Panc1 (cell line): ENCODE results near the gene MGMT. TPM values are rescaled to one million over a fixed set of nuclear protein-coding genes. Genes with fewer than 3 reads are reported as not detected.

Experiments
- ATAC-seq: fragments of 200-7000 bp; cut with Tn5 transposase; 2 replicates; pipeline ENCODE4 v1.9.1; 2020; ENCODE audit warnings: mild to moderate bottlenecking, moderate library complexity
- BruUV-seq: library from RNA; stranded (reverse); fragments of 400-500 nt; replicated peaks from 2 replicates; lab custom pipeline; 2021; lab: Mats Ljungman, UMichigan
- CTCF ChIA-PET: fragments of 300-600 bp; sonication (Branson Sonifier 250); formaldehyde crosslinking; loops from one replicate; lab custom pipeline; 2022; ENCODE audit warnings: antibody characterized with exemption; lab: Charles Lee
- POLR2A ChIA-PET: fragments of 300-600 bp; sonication (Branson Sonifier 250); formaldehyde crosslinking; loops from one replicate; lab custom pipeline; 2022; ENCODE audit warnings: antibody characterized with exemption; lab: Charles Lee
- DNase-seq: peaks from one replicate; pipeline ENCODE4 v3.0.0-alpha.2; 2010; ENCODE audit warnings: low read depth, low spot score
- H3K27ac ChIP-seq: 2 replicates; pipeline ENCODE4 v1.5.1; 2011; ENCODE audit warnings: mild to moderate bottlenecking, low read length, inconsistent platforms
- H3K27me3 ChIP-seq: fragments of 200-500 bp; sonication (Bioruptor generic); 2 replicates; pipeline ENCODE4 v1.6.0; 2014; ENCODE audit warnings: low read length, inconsistent platforms; ENCODE audit not compliant: control insufficient read depth, insufficient read depth
- H3K36me3 ChIP-seq: fragments of 200-500 bp; sonication (Bioruptor generic); 2 replicates; pipeline ENCODE4 v1.5.1; 2014; ENCODE audit warnings: inconsistent platforms, mild to moderate bottlenecking, low read length, moderate library complexity; ENCODE audit not compliant: control insufficient read depth, insufficient read depth
- H3K4me1 ChIP-seq: 2 replicates; pipeline ENCODE4 v1.5.1; 2011; ENCODE audit warnings: inconsistent platforms, mild to moderate bottlenecking, low read length, moderate library complexity; ENCODE audit not compliant: control insufficient read depth, insufficient read depth
- H3K4me3 ChIP-seq, 2 experiments: 2 replicates each; pipeline ENCODE4 v1.5.1; 2011 to 2012; ENCODE audit warnings: low read depth in 2 of 2, low read length in 2 of 2, mild to moderate bottlenecking in 2 of 2, inconsistent platforms in 1 of 2, moderate library complexity in 1 of 2
- H3K9me3 ChIP-seq: fragments of 200-500 bp; sonication (Bioruptor generic); 2 replicates; pipeline ENCODE4 v1.5.1; 2014; ENCODE audit warnings: low read depth, mild to moderate bottlenecking, inconsistent platforms, low read length, moderate library complexity; ENCODE audit not compliant: control insufficient read depth, insufficient read depth
- CTCF ChIP-seq: fragments of 450-650 bp; IDR thresholded peaks from 2 replicates; pipeline ENCODE4 v1.5.1; 2017; ENCODE audit warnings: mild to moderate bottlenecking
- POLR2AphosphoS5 ChIP-seq: IDR thresholded peaks from 2 replicates; pipeline ENCODE4 v1.6.1; 2012; ENCODE audit warnings: mild to moderate bottlenecking, low read depth, low read length, moderate library complexity
- REST ChIP-seq, 2 experiments: IDR thresholded peaks; 2 replicates each; pipeline ENCODE4 v1.6.1; 2011 to 2012; ENCODE audit warnings: low read depth in 2 of 2, control low read depth in 1 of 2, low read length in 1 of 2, mild to moderate bottlenecking in 1 of 2, moderate library complexity in 1 of 2; ENCODE audit not compliant: insufficient read depth in 1 of 2
- SIN3A ChIP-seq: IDR thresholded peaks from 2 replicates; pipeline ENCODE4 v1.6.1; 2012; ENCODE audit warnings: low read depth, mild to moderate bottlenecking, low read length, moderate library complexity, borderline replicate concordance; ENCODE audit not compliant: insufficient read depth
- TCF7L2 ChIP-seq: IDR thresholded peaks from 2 replicates; pipeline ENCODE4 v1.6.1; 2011; ENCODE audit warnings: mild to moderate bottlenecking, low read depth, low read length, inconsistent platforms
- in situ Hi-C: cut with HindIII; loops from 2 replicates; pipeline ENCODE4 v1.10.0; 2016; ENCODE audit warnings: low sequenced_read_pairs, low pct_unique_long_range_greater_than_20kb
- intact Hi-C: fragments of 100-400 bp; cut with micrococcal nuclease; formaldehyde crosslinking; loops from one replicate; pipeline ENCODE4 v1.10.0; 2022; ENCODE audit not compliant: unreplicated experiment
- total RNA-seq: library from RNA; stranded (reverse); gene quantifications from one replicate; pipeline ENCODE4 v1.2.1, GENCODE V29; 2021; ENCODE audit not compliant: unreplicated experiment

MGMT gene
- total RNA-seq, 1 experiment from 2014 or later = 27.3 TPM

GRCh38 chr10:129621062-129621461 lies 154.0 kb downstream of the MGMT start:
- Histone ChIP-seq H3K4me3 (no peak overlapping the region), H3K9me3 (no peaks in the 10 kb centered on the region), H3K27me3 (no peaks in the 10 kb centered on the region), H3K36me3 (no peaks in the 10 kb centered on the region), H3K4me1 (no peaks in the 10 kb centered on the region), H3K27ac (no peak overlapping the region)
- no TSS peak for BruUV-seq
- in situ Hi-C loops = no loop called here
- no peak for DNase-seq
- CTCF ChIA-PET = no interaction called here
- ATAC-seq = no peak
- intact Hi-C loops = no loop called here
- TF ChIP-seq SIN3A = no peak
- no peak for TF ChIP-seq POLR2AphosphoS5
- TF ChIP-seq TCF7L2 = no peak
- TF ChIP-seq REST (IDR thresholded peaks at IDR 0.05; ENCODE audit: insufficient read depth in 1 of 2, low read depth in 2 of 2, low read length in 1 of 2) = no peak
- no peak for TF ChIP-seq CTCF
- POLR2A ChIA-PET = no interaction called here

GRCh38 chr10:129621693-129622092 lies 154.7 kb downstream of the MGMT start:
- in situ Hi-C loops = no loop called here
- Histone ChIP-seq H3K9me3 (no peaks in the 10 kb centered on the region), H3K4me1 (no peaks in the 10 kb centered on the region), H3K27me3 (no peaks in the 10 kb centered on the region), H3K36me3 (no peaks in the 10 kb centered on the region), H3K4me3 (no peak overlapping the region), H3K27ac (no peak overlapping the region)
- TF ChIP-seq POLR2AphosphoS5 = no peak
- no peak for TF ChIP-seq REST (IDR thresholded peaks at IDR 0.05; ENCODE audit: insufficient read depth in 1 of 2, low read depth in 2 of 2, low read length in 1 of 2)
- TF ChIP-seq SIN3A = no peak
- TF ChIP-seq TCF7L2 = no peak
- no peak for TF ChIP-seq CTCF
- POLR2A ChIA-PET = no interaction called here
- DNase-seq (no peak), ATAC-seq (no peak)
- BruUV-seq = no TSS peak
- CTCF ChIA-PET = no interaction called here
- intact Hi-C loops = no loop called here
